Lung (tissue), 12 donors: ENCODE results near the gene PGM2L1. TPM values are rescaled to one million over a fixed set of nuclear protein-coding genes. Genes with fewer than 3 reads are reported as not detected.
"Not testable (repeated sequence)": the region's sequence is repeated elsewhere in the genome, so short reads cannot be mapped to it uniquely, and the experiment has no call there.

Source experiments
- ATAC-seq: fragments of 200-7000 bp; cut with Tn5 transposase; one replicate; pipeline ENCODE4 v1.9.1; 2020; ENCODE audit warnings: moderate number of reproducible peaks; ENCODE audit not compliant: insufficient read depth, low FRiP score
- DNase-seq, 3 donors: peaks; one replicate each; pipeline ENCODE4 v3.0.0-alpha.2; 2013 to 2017
- H3K27ac ChIP-seq, 2 donors: one replicate each; pipeline ENCODE4 v1.5.1; 2013; ENCODE audit warnings: mild to moderate bottlenecking in 2 of 2, moderate library complexity in 2 of 2, control low read depth in 1 of 2, inconsistent platforms in 1 of 2, low read depth in 1 of 2, low read length in 1 of 2
- H3K27me3 ChIP-seq, 3 donors: one replicate each; pipeline ENCODE4 v1.5.1; 2013; ENCODE audit warnings: low read length in 2 of 3; ENCODE audit not compliant: control insufficient read depth in 3 of 3, insufficient read depth in 3 of 3
- H3K36me3 ChIP-seq, 4 donors: one replicate each; pipeline ENCODE4 v1.5.1; 2013; ENCODE audit warnings: low read length in 4 of 4, mild to moderate bottlenecking in 1 of 4, moderate library complexity in 1 of 4; ENCODE audit not compliant: control insufficient read depth in 4 of 4, insufficient read depth in 4 of 4
- H3K4me1 ChIP-seq, 5 donors: one replicate each; pipeline ENCODE4 v1.5.1; 2013; ENCODE audit warnings: low read length in 5 of 5, mild to moderate bottlenecking in 2 of 5, moderate library complexity in 1 of 5; ENCODE audit not compliant: control insufficient read depth in 5 of 5, insufficient read depth in 5 of 5
- H3K4me3 ChIP-seq: one replicate; pipeline ENCODE4 v1.5.1; 2013; ENCODE audit warnings: mild to moderate bottlenecking, control low read depth, moderate library complexity
- H3K9ac ChIP-seq, 2 donors: one replicate each; pipeline ENCODE4 v1.5.1; 2013; ENCODE audit warnings: low read length in 2 of 2, control low read depth in 1 of 2; ENCODE audit not compliant: insufficient read depth in 1 of 2
- H3K9me3 ChIP-seq, 4 donors: one replicate each; pipeline ENCODE4 v1.5.1; 2013; ENCODE audit warnings: low read length in 3 of 4, mild to moderate bottlenecking in 1 of 4, moderate library complexity in 1 of 4; ENCODE audit not compliant: control insufficient read depth in 4 of 4, insufficient read depth in 3 of 4
- WGBS, 2 donors: extraction: QIAGEN DNeasy Blood & Tissue Kit; methylation state at CpG; one replicate each; pipeline ENCODE4 v1.1.7; 2013; 5-methylcytosine and 5-hydroxymethylcytosine counted together
- polyA plus RNA-seq, 2 donors: library from polyadenylated mRNA; stranded (reverse); fragments of 200-250 nt; gene quantifications; one replicate each; pipeline ENCODE4 v1.2.1, GENCODE V29; 2013
- total RNA-seq, 2 donors: library from RNA; depleted of rRNA in 1 of 2; stranded (reverse); fragments of >200 nt in 1 of 2; gene quantifications; one replicate each; pipeline ENCODE4 v1.2.1, GENCODE V29; 2014 to 2021
- TF ChIP-seq, protein P1 (sequence below): IDR thresholded peaks from 2 replicates; pipeline ENCODE4 v1.5.1; 2012; ENCODE audit warnings: mild to moderate bottlenecking; ENCODE audit errors: control extremely low read depth, extremely low read depth
- donor health status: control.
- donor health status: control.
- donor health status: Bipolar disorder and iron deficiency.
- donor health status: healthy.
- donor health status: DM: yes; HTN: yes; CAD: no.

PGM2L1 gene
- total and polyA plus RNA-seq, 4 donors: 1.2 to 10.4 (median 5.1) TPM

DNA sequence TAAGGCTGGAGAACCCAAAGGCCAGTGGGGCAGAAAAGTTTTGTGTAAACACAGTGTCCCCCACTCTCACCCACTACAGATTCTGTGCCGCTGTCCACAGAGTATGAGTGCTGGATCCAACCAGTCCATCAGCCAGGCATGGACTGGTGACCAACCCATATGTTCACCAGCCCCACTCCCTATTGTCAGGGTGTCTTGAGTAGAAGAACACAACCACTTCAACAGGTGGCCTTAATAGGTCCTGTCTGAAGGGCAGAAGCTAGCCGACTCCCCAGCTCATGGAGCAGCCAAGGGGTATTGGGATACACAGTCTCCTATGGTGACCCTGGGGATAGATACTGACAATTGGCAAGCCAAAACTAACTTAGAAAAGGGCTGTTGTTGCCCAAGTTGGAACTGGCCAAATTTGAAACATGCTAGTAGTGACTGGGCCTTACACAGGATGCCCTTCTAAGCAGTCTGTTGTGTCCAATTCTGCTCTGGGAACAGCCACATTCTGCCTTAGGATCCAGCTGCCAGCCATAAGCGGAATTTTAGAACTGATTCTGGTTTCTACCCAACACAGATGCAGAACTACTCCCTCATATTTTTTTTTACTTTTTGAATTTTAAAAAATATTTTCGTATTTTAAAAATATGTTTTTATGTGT, 19.8 kb upstream of the PGM2L1 start:
- TF ChIP-seq, protein P1, sequence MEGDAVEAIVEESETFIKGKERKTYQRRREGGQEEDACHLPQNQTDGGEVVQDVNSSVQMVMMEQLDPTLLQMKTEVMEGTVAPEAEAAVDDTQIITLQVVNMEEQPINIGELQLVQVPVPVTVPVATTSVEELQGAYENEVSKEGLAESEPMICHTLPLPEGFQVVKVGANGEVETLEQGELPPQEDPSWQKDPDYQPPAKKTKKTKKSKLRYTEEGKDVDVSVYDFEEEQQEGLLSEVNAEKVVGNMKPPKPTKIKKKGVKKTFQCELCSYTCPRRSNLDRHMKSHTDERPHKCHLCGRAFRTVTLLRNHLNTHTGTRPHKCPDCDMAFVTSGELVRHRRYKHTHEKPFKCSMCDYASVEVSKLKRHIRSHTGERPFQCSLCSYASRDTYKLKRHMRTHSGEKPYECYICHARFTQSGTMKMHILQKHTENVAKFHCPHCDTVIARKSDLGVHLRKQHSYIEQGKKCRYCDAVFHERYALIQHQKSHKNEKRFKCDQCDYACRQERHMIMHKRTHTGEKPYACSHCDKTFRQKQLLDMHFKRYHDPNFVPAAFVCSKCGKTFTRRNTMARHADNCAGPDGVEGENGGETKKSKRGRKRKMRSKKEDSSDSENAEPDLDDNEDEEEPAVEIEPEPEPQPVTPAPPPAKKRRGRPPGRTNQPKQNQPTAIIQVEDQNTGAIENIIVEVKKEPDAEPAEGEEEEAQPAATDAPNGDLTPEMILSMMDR: no peak
- DNase-seq: peak in 2 of 3 donors; percentile 14 to 19

DNA sequence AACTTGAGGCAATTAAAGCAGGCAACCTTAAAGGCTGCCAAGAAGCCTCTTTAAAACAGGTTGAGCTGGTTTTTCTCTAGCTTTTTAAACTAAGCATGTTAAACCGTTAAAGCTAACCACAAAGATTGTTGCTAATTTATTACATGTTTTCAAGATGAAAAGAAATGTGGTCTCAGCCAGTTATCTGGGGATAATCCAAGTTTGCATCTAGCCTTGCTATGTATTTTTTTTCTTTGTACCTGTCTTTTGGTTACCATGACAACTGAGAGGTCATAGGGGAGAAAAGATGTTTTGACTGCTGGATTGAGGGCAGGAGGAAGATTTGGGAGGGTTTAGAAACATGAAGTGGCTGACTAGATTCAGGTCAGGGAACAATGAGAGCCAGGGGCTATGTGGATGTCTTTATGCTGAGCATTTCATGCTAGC, 19.2 kb upstream of the PGM2L1 start:
- Histone ChIP-seq H3K4me3 (no peak overlapping the region), H3K4me1 (peaks cover 0 to 7% (median 0%) of the 10 kb centered on the region in 5 donors), H3K9ac (no peak overlapping the region), H3K36me3 (no peaks in the 10 kb centered on the region), H3K27ac (peak overlapping the region in 1 of 2 donors; percentile 75), H3K9me3 (no peaks in the 10 kb centered on the region), H3K27me3 (no peaks in the 10 kb centered on the region)
- DNase-seq: peak in 2 of 3 donors; percentile 66 to 86
- WGBS, 2 donors: 12 to 30% methylated on average over 1 of the region's 1 CpG
- no peak for ATAC-seq
- TF ChIP-seq, protein P1: no peak

More for the DNA sequence above, 19.8 kb upstream of the PGM2L1 start:
- no peaks in the 10 kb centered on the region for H3K9me3 ChIP-seq
- H3K27ac ChIP-seq: peak overlapping the region in 1 of 2 donors; percentile 75
- 85 to 92% methylated on average over 4 of the region's 4 CpGs for WGBS, 2 donors
- H3K36me3 ChIP-seq: no peaks in the 10 kb centered on the region
- H3K9ac ChIP-seq: no peak overlapping the region
- H3K27me3 ChIP-seq: no peaks in the 10 kb centered on the region
- no peak overlapping the region for H3K4me3 ChIP-seq
- no peak for ATAC-seq
- H3K4me1 ChIP-seq: peaks cover 0 to 7% (median 0%) of the 10 kb centered on the region in 5 donors

DNA sequence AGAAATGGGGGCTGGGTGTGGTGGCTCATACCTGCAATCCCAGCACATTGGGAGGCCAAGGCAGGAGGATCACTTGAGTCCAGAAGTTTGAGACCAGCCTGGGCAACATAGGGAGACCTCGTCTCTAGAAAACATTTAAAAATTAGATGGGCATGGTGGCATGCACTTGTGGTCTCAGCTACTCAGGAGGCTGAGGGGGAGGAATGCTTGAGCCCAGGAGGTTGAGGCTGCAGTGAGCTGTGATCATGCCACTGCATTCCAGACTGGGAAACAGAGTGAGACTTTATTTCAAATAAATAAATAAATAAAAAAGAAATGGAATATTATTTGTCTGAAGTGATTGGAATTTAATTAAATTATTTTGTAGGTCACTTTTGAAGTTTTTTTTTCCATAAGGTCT, 18.7 kb upstream of the PGM2L1 start:
- not testable (repeated sequence) for H3K4me3 ChIP-seq, H3K27ac ChIP-seq, H3K27me3 ChIP-seq, ATAC-seq, H3K9me3 ChIP-seq, H3K4me1 ChIP-seq, H3K36me3 ChIP-seq, H3K9ac ChIP-seq
- peak in 1 of 3 donors; percentile 4 for DNase-seq
- 64 to 82% methylated on average over 1 of the region's 1 CpG for WGBS, 2 donors

DNA sequence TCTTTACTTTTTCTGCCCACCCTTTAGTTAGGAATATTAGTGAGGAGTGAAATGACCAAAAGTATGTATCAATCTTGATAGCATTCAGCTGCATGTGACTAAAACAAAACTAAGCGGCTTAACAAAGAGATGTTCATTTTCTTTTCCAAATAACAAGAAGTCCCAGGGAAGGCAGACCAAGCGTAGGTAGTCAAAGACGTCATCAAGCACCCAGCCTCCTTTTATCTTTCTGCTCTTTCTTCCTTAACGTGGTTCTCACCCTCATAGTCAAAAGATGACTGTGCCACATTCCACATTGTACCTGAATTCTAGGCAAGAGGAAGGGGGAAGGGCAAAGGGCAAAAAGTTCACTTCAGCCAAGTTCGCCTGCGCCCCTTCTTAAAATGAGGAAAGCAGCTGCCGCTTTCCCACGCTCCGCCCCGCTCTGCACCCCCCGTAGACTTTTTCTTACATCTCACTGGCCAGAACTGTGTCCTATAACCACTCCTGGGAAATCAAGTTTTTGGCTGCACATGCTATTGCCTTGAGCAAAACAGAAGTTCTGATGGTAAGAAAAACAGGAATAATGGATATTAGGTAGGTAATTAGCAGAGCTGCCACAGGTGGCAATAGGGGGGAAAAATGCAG, 14.6 kb upstream of the PGM2L1 start:
- Histone ChIP-seq H3K9me3 (no peaks in the 10 kb centered on the region), H3K36me3 (no peaks in the 10 kb centered on the region), H3K27ac (no peak overlapping the region), H3K4me3 (no peak overlapping the region), H3K27me3 (no peaks in the 10 kb centered on the region), H3K9ac (no peak overlapping the region), H3K4me1 (peaks cover 0 to 4% (median 0%) of the 10 kb centered on the region in 5 donors)
- no peak for ATAC-seq
- TF ChIP-seq, protein P1: no peak
- 69 to 89% methylated on average over 11 of the region's 11 CpGs for WGBS, 2 donors
- DNase-seq: no peak
